ENCODE results near the gene ABCB9. TPM values are rescaled to one million over a fixed set of nuclear protein-coding genes. Genes with fewer than 3 reads are reported as not detected.

The ABCB9 gene
- polyA plus RNA-seq, 1 donor from 2014 or later: 19.7 TPM

DNA sequence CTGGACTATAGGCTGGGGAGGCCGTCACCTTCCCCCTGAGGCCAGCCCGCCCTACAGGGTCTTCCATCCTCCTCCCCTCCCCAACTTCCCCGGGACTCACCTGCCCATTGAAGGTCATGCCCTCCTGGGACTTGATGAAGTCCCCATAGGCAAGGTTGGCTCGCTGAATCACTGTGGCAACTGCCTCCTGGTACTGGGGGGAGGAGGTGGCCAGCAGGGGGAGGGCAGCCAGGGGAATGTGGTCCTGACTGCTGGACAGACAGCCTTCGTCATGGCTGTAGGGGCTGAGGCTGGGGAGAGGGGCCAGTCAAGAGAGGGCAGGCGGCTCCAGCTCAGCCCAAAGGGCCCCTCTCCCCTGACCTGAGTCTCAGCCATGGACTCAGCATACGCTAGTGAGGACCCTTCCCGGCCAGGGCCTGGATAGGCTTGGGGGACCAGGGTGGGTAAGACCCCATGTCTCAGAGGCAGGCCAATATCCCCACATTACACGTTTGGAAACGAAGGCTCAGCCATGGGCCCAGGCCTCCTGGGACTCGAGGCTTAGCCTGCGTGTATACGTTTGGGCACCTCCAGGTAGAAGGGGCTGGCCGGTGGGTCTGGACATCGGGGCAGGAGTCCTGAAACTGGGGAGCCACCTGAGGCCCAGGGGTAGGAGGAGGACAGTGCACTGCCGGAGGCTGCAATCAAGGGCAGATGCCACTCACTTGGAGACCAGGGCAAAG lies 30.5 kb upstream of the ABCB9 start:
- H3K4me2 ChIP-seq (ENCODE audit: low read length): no peak overlapping the region
- H3K79me2 ChIP-seq (replicated peaks; ENCODE audit: insufficient read depth, low read length): no peaks in the 10 kb centered on the region
- H3K9me2 ChIP-seq (ENCODE audit: insufficient read depth, low read length): no peaks in the 10 kb centered on the region
- H4K20me1 ChIP-seq (ENCODE audit: insufficient read depth): no peaks in the 10 kb centered on the region
- TF ChIP-seq, protein P1, sequence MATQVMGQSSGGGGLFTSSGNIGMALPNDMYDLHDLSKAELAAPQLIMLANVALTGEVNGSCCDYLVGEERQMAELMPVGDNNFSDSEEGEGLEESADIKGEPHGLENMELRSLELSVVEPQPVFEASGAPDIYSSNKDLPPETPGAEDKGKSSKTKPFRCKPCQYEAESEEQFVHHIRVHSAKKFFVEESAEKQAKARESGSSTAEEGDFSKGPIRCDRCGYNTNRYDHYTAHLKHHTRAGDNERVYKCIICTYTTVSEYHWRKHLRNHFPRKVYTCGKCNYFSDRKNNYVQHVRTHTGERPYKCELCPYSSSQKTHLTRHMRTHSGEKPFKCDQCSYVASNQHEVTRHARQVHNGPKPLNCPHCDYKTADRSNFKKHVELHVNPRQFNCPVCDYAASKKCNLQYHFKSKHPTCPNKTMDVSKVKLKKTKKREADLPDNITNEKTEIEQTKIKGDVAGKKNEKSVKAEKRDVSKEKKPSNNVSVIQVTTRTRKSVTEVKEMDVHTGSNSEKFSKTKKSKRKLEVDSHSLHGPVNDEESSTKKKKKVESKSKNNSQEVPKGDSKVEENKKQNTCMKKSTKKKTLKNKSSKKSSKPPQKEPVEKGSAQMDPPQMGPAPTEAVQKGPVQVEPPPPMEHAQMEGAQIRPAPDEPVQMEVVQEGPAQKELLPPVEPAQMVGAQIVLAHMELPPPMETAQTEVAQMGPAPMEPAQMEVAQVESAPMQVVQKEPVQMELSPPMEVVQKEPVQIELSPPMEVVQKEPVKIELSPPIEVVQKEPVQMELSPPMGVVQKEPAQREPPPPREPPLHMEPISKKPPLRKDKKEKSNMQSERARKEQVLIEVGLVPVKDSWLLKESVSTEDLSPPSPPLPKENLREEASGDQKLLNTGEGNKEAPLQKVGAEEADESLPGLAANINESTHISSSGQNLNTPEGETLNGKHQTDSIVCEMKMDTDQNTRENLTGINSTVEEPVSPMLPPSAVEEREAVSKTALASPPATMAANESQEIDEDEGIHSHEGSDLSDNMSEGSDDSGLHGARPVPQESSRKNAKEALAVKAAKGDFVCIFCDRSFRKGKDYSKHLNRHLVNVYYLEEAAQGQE (IDR thresholded peaks at IDR 0.05; ENCODE audit: borderline replicate concordance): no peak
- TF ChIP-seq TAF1 (IDR thresholded peaks at IDR 0.05; ENCODE audit: low read depth) (no peak), MXI1 (conservative IDR thresholded peaks at IDR 0.05; ENCODE audit: poor library complexity, severe bottlenecking) (no peak), EZH2 (IDR thresholded peaks at IDR 0.05; ENCODE audit: borderline replicate concordance, insufficient read depth, low read length, poor library complexity, severe bottlenecking) (no peak), POLR2AphosphoS5 (IDR thresholded peaks at IDR 0.05) (no peak)
- no peak overlapping the region for H3K9ac ChIP-seq (ENCODE audit: low read length)
- no peaks in the 10 kb centered on the region for H3K27me3 ChIP-seq (ENCODE audit: insufficient read depth, low read depth, low read length)
- H3F3A ChIP-seq (ENCODE audit: insufficient read depth, low read length, poor library complexity, severe bottlenecking): no peaks in the 10 kb centered on the region
- H3K27ac ChIP-seq (ENCODE audit: low read length): no peak overlapping the region
- H3K4me3 ChIP-seq (ENCODE audit: low read length): no peak overlapping the region
- no peaks in the 10 kb centered on the region for H3K36me3 ChIP-seq (ENCODE audit: insufficient read depth, low read length)
- H2AFZ ChIP-seq (ENCODE audit: low read depth, low read length): no peak overlapping the region
- no peaks in the 10 kb centered on the region for H3K9me3 ChIP-seq (ENCODE audit: low read length)

DNA sequence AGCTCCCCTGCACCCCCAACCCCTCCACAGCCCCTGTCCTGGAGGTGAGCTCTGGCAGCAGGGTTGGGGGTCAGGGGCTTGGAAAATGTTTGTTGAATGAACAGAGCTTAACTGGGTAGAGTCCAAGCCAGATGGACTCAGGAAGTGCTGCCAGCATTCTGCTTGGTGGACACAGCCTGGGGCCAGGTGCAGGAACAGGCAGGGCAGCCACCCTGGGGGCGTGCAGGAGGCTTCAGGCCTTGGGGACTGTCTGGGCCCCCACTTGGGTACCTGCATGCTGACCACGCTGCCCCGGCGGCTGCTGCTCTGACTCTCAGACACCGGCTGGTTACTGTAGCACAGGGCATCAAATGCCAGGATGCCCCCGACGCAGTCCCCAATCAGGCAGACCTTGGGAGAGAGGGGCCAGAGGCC lies 29.9 kb upstream of the ABCB9 start:
- TF ChIP-seq, protein P2, sequence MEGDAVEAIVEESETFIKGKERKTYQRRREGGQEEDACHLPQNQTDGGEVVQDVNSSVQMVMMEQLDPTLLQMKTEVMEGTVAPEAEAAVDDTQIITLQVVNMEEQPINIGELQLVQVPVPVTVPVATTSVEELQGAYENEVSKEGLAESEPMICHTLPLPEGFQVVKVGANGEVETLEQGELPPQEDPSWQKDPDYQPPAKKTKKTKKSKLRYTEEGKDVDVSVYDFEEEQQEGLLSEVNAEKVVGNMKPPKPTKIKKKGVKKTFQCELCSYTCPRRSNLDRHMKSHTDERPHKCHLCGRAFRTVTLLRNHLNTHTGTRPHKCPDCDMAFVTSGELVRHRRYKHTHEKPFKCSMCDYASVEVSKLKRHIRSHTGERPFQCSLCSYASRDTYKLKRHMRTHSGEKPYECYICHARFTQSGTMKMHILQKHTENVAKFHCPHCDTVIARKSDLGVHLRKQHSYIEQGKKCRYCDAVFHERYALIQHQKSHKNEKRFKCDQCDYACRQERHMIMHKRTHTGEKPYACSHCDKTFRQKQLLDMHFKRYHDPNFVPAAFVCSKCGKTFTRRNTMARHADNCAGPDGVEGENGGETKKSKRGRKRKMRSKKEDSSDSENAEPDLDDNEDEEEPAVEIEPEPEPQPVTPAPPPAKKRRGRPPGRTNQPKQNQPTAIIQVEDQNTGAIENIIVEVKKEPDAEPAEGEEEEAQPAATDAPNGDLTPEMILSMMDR (IDR thresholded peaks at IDR 0.05; ENCODE audit: poor library complexity, severe bottlenecking): no peak
- TF ChIP-seq, protein P1 (IDR thresholded peaks at IDR 0.05; ENCODE audit: borderline replicate concordance): no peak
- TF ChIP-seq EP300 (conservative IDR thresholded peaks at IDR 0.05; ENCODE audit: poor library complexity, severe bottlenecking) (no peak), EZH2 (IDR thresholded peaks at IDR 0.05; ENCODE audit: borderline replicate concordance, insufficient read depth, low read length, poor library complexity, severe bottlenecking) (no peak), POLR2AphosphoS5 (IDR thresholded peaks at IDR 0.05) (no peak), TAF1 (IDR thresholded peaks at IDR 0.05; ENCODE audit: low read depth) (no peak), SMC3 (conservative IDR thresholded peaks at IDR 0.05; ENCODE audit: poor library complexity) (no peak), MXI1 (conservative IDR thresholded peaks at IDR 0.05; ENCODE audit: poor library complexity, severe bottlenecking) (no peak), RAD21 (conservative IDR thresholded peaks at IDR 0.05) (no peak)
- Histone ChIP-seq H3K27ac (ENCODE audit: low read length) (no peak overlapping the region), H3K4me2 (ENCODE audit: low read length) (no peak overlapping the region), H3K9me2 (ENCODE audit: insufficient read depth, low read length) (no peaks in the 10 kb centered on the region), H3K9ac (ENCODE audit: low read length) (no peak overlapping the region), H3K36me3 (ENCODE audit: insufficient read depth, low read length) (no peaks in the 10 kb centered on the region), H4K20me1 (ENCODE audit: insufficient read depth) (no peaks in the 10 kb centered on the region), H3K79me2 (replicated peaks; ENCODE audit: insufficient read depth, low read length) (no peaks in the 10 kb centered on the region), H3K27me3 (ENCODE audit: insufficient read depth, low read depth, low read length) (no peaks in the 10 kb centered on the region), H3F3A (ENCODE audit: insufficient read depth, low read length, poor library complexity, severe bottlenecking) (no peaks in the 10 kb centered on the region), H3K4me3 (ENCODE audit: low read length) (no peak overlapping the region), H2AFZ (ENCODE audit: low read depth, low read length) (no peak overlapping the region), H3K9me3 (ENCODE audit: low read length) (no peaks in the 10 kb centered on the region)
